ENCODE results near the gene SCLT1. TPM values are rescaled to one million over a fixed set of nuclear protein-coding genes. Genes with fewer than 3 reads are reported as not detected.

SCLT1 gene
- polyA plus RNA-seq, 2 donors = 3.3 to 4.3 TPM

Other genes with a start within 250 kb of the SCLT1 start
- 10 to 100 TPM in 1 of 2 donors, 1 to 10 TPM in 1; 9.1 to 12.8 TPM for gene C4orf33, start 2.6 kb upstream of the SCLT1 start, polyA plus RNA-seq